HG02870 (cell line): ENCODE data around the gene RERE.

Source experiments
- ATAC-seq: cut with Tn5 transposase; IDR thresholded peaks from one replicate; pipeline ENCODE4 v1.9.1; 2021; ENCODE audit warnings: mild to moderate bottlenecking, moderate library complexity; ENCODE audit not compliant: unreplicated experiment

RERE gene

DNA sequence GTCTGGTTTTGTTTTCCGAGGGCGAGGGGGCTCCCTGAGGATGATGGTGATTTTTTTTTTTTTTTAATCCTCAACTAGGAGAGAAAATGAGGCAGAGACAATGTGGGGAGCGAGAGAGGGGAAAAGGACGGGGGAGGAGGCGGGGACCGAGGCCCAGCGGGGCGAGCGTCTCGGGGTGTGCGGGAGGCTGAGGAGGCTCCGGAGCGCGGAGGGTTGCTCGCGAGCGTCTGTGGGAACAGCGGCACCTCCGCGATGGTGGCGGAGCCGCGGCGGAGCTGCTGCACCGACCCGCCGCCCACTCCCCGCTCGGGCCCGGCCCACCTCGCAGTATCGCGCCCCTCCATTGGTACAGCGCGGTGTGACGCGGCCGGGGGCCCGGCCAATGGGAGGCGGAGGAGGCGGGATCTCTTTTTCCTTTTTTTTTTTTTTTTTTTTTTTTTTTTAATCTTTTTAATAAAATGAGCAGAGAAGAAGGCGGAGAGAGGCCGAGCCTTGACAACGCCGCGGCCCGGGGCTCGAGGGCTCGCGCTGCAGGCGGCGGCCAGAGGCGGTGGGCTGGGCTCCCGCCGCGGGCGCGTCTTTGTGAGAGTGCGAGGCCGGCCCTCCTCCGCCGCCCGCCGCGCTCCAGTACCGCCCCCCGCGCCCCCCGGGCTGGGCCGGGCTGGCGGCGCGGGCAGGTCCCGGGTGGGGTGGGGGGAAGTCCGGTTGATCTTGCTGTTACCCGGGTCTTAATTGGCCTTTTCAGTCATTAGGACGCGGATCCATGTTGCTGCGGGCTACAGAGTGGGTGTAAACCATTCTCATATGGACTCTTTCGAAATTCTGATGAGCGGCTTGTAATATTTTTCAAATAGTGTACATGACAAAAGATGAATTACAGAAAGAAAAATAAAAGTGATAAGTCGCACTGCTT is at the start of gene RERE:
TSS of gene RERE (minus strand) at position 229 of the 913 bp plus-strand sequence.
- peak; percentile 91 for ATAC-seq

DNA sequence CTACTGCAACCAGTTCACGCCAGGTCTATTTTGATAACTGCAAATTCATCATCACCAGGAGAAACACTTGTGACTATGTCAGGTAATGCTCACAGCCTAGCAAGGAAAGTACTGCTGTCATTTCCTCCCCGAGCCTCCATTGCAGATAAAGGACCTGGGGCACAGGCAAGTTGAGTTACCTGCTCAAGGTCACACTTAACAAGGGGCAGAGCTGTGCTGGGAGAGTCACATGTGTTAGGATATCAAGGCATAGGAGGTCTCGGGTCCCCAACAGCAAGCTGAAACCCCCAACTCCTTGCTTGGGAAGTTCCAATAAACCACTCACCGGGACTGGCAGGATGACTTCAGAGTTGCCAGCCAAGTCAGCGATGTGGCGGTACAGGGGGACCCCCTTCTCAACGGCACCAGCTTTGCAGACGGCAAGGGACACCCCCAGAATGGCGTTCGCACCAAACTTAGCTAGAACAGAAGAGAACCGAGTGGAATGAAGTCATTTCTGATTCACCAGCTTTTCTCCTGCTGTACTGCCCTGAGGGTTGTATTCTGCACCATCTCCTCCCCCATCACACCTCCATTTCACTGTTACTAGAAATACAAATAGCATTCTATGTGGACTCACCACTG is 49.5 kb upstream of the RERE start:
- no peak for ATAC-seq

DNA sequence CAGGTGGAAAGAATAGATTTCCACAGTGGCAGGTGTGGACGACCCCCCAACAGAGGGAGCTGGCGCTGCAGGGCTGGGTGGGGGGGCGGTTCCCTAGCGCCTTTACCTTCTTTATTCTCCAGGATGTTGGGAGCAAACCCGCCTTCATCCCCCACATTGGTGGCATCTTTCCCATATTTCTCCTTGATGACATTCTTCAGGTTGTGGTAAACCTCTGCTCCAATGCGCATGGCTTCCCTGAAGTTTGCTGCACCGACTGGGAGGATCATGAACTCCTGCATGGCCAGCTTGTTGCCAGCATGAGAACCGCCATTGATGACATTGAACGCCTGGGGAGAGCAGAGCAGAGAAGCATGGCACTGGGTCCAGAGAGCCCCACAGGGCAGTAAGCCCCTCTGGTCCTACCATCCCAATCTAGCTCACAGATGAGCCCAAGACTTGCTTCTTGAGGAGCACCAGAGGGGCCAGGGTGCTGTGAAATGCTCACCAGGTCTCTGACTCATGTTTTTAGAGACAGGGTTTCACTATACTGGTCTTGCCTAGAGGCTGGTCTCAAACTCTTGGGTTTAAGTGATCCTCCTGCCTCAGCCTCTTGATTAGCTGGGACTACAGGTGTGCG is 48.8 kb upstream of the RERE start:
- ATAC-seq: no peak

- ATAC-seq: no peak
These were observed 47.4 kb upstream of the RERE start for GRCh38 chr1:8864713-8865344.

GRCh38 chr1:8863794-8864233 is 46.4 kb upstream of the RERE start:
- ATAC-seq: no peak

DNA sequence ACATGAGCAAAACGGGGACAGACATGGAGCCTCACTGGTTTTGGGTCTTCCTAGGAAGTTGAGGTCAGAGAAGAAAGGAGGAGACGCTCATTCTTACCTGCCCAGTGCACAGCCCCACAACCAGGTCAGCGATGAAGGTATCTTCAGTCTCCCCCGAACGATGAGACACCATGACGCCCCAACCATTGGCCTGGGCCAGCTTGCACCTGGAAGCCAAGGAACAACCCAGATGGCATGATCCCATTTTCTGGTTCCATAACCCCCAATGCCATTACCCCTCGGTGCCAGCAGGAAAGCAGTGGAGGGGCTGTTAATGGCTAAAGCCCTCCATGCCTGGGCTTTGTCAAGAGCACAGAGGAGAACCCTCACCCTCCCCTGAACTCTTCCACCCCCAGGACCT is 45.7 kb upstream of the RERE start:
- ATAC-seq: no peak

DNA sequence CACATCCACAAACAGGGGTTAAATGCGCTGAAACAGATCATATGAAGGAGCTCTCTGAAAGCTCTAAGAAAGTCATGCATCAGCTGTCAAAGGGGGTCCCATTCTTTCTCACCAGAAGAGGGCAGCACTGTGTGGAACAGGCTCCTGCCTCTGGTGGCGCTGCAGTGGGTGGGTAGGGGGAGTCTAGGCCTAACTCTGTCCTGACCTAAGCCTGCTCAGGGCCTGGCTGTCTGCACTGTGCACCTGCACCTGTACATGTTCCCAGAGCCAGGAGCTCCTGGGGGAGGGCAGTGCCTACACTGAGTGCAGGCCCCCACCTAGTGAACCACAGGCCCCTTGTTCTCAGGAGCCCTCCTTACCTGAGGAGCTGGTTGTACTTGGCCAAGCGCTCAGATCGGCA is 45.1 kb upstream of the RERE start:
- no peak for ATAC-seq

GRCh38 chr1:8860738-8861516 is 43.5 kb upstream of the RERE start:
- no peak for ATAC-seq

DNA sequence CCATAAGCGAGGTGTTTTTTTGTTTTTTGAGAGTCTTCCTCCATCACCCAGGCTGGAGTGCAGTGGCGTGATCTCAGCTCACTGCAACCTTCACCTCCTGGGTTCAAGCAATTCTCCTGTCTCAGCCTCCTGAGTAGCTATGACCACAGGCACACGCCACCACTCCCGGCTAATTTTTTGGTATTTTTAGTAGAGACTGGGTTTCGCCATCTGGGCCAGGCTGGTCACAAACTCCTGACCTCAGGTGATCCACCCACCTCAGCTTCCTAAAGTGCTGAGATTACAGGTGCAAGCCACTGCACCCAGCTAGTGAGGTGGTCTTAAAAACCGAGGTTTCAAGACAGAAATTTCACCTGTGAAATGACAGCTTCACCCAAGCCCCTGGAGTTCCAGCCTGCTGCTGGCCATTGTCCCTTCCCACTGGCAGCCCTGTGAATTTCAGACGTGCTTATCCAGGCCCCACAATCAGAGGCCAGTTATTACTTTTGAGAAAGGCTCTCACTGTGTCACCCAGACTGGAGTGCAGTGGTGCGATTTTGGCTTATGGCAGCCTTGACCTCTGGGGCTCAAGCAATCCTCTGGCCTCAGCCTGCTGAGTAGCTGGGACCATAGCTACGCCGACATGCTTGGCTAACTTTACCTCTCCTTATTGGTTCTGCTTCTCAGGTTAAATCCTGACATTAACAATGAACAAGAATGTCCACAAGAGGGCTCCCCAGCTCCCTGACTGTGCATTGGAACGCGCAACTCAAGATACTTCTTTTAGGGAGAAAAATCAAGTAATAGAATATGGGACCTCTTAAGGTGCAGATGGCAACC is 41.7 kb upstream of the RERE start:
- no peak for ATAC-seq

DNA sequence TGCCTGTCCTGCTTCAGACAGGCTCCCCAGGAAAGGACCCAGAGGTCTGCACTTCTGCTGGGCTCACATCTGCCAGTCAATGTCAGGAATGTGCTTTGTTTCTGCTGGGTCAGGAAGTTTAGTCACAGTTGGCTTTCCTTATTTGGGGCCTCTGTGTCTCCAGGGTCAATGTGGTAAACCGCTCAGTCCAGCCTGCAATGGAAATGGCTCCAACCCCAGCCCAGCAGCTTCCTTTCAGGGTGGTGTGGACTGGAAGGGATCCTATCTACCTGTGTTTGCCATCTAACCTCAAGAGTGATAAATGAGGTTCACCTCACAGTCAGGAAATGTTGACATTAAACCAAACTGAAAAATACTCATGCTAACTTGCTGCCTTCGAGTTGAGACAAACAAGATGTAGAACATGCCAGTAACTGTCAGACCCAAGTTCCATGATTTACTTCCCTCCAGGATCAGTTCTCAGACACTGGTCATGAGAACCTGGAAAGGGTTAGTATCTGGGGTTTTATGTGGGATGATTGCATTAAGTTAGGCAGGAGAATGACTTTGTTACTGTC is 40.8 kb upstream of the RERE start:
- ATAC-seq: no peak

- no peak for ATAC-seq
These were observed 39.4 kb upstream of the RERE start for GRCh38 chr1:8856689-8857412.

DNA sequence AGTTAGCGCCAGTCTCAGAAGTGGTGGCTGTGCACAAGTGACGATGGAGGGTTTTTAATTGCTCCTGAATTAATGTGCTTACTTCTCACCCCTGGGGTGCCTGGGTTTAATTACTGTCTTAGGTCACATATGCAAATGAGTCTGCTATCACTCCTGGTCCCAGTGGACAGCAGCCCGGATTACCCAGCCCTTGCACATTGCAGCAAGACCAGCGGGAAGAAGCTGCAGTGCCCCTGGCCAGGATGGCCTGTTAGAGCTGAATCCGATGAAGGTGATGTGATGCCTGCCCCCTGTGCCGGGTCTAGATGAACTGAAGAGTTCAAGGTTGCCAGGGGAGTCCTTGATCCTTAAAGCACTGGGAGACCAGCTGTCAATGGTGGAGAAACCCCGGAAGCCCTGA is 36.8 kb upstream of the RERE start:
- no peak for ATAC-seq

GRCh38 chr1:8851060-8851459 is 33.6 kb upstream of the RERE start:
- ATAC-seq: no peak

DNA sequence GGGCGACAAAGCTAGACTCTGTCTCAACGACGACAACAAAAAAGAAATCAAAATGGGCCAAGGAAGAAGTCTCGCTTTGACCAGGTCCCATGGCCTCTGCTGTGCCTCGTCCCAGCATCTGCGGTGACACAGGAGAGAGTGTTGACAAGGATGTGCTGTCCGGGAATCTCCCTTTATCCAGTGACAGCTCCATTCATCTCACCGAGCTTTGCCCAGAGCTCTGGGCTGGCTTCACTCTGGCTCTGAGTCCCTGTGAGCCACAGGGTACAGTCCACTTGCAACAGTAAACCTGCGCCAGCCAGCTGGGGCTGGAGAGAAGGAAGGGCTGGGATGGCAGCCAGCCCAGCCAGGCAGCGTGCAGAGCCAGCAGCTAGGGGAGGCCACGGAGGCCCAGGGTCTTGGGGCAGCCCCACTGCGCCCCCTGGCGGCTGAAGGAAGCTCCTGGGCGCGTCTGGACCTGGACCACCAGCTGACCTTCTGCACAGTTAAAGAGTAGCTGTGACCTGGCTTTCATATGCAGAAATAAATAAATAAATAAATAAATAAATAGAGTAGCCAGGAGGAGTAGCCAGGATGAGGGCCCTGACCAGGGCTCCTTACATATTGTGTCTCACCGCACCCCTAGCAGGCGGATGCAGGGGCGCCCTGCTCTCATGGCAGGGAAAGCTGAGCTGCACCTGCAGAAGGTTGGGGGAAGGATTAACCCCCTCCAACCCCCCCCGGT is 31.4 kb upstream of the RERE start:
- ATAC-seq: no peak

DNA sequence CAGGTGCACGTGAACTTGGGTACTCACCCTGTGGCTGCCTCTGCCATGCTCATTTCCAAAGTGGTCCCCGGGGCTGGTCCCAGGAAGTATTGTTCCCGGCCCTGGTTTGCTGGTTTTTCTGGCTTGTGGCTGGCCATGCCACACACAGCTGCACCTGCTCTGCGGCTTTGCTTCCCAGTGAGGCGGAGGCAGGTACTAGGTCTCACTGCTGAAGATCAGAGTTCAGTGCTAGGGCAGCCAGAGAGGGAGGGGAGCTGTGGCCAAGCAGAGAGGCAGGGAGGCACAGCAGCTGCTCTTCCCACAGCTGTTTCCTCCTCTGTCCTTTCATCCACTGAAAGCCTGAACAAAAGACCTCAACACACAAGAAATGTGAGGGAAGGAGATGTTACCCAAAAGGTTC is 30.6 kb upstream of the RERE start:
- ATAC-seq: no peak

- ATAC-seq: no peak
These were observed 28.8 kb upstream of the RERE start for GRCh38 chr1:8846263-8846662.

DNA sequence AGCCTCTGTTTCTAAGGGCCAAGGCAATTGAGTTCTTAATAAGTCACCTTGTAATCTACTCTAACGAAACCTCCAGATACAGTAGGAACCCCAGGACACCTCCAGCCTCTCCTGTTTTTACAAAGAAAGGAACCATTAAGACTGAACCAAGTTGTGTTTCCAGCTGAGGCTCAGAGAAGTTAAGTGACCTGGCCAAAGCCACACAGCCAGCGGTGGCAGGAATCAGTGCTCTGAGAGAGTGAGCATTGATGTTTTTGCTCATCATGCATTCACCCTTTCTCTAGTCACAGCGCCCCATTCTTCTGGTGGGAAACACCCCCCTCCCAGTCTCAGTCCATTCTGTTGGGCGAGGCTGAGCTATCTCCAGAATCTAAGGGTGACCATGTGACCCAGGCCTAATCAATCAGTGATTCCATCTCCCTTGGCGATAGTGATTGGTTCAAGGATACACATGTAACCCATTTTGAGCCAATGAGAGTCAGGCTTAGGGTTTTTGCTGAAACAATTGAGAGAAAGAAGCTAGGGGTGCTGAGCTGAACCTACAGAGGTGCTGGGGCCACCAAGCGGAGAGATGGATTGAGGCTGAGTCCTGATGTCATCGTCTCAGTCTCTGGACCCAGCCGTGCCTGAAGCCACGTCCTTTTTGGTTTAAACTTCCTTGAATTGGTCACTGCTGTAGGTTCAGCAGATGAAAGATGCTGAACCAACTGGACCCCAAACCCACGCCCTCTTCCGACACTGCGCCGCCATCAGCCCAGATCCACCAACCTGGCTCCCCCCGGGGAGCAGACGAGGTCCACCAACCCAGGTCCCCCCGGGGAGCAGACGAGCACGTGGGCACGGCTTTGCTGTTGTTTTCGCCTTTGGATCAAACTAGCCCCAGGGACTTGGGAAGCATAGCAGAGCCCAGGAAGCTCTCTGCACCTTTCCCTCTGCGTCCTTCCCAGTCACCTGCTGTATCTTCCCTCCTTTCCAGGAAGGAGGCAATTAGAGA is 28.0 kb upstream of the RERE start:
- no peak for ATAC-seq
